Activated B cell treated with CpG ODN at 0.5 μM for 24 hours (primary cell): ENCODE measurements around the gene AFTPH. TPM values are rescaled to one million over a fixed set of nuclear protein-coding genes. Genes with fewer than 3 reads are reported as not detected.

Experiments
- ATAC-seq: fragments of 200-7000 bp; cut with Tn5 transposase; one replicate; pipeline ENCODE4 v1.10.0; 2021; ENCODE audit warnings: low read depth, mild to moderate bottlenecking, moderate library complexity
- CTCF ChIA-PET: fragments of 350-600 bp; sonication (Branson Sonifier 250); formaldehyde crosslinking; loops from one replicate; lab custom pipeline; 2021; ENCODE audit warnings: antibody characterized with exemption; lab: Charles Lee
- POLR2A ChIA-PET: fragments of 350-600 bp; sonication (Branson Sonifier 250); formaldehyde crosslinking; loops from one replicate; lab custom pipeline; 2021; ENCODE audit warnings: antibody characterized with exemption; lab: Charles Lee
- DNase-seq: peaks from one replicate; pipeline ENCODE4 v3.0.0; 2022
- H3K27ac Mint-ChIP-seq: one replicate; pipeline ENCODE4 v1.8.0; 2020; ENCODE audit warnings: mixed read lengths
- H3K27me3 Mint-ChIP-seq: one replicate; pipeline ENCODE4 v1.8.0; 2021; ENCODE audit warnings: mixed read lengths
- H3K36me3 Mint-ChIP-seq: one replicate; pipeline ENCODE4 v1.8.0; 2021; ENCODE audit warnings: low read depth, mixed read lengths
- H3K4me1 Mint-ChIP-seq: one replicate; pipeline ENCODE4 v1.8.0; 2021; ENCODE audit warnings: mixed read lengths
- H3K4me3 Mint-ChIP-seq: one replicate; pipeline ENCODE4 v1.8.0; 2020; ENCODE audit warnings: mild to moderate bottlenecking, mixed read lengths
- H3K9me3 Mint-ChIP-seq: one replicate; pipeline ENCODE4 v1.8.0; 2020; ENCODE audit warnings: mixed read lengths
- CTCF ChIP-seq: fragments of 200-600 bp; IDR thresholded peaks from one replicate; pipeline ENCODE4 v1.8.0; 2022; ENCODE audit warnings: antibody characterized with exemption, mild to moderate bottlenecking
- intact Hi-C: fragments of 100-400 bp; cut with micrococcal nuclease; formaldehyde crosslinking; loops from one replicate; pipeline ENCODE4 v1.15.1; 2024
- total RNA-seq: library from RNA; stranded (reverse); gene quantifications from 2 replicates; pipeline ENCODE4 v1.2.3, GENCODE V29; 2022

The AFTPH gene
- total RNA-seq, 1 donor from 2014 or later = 81.3 TPM

DNA sequence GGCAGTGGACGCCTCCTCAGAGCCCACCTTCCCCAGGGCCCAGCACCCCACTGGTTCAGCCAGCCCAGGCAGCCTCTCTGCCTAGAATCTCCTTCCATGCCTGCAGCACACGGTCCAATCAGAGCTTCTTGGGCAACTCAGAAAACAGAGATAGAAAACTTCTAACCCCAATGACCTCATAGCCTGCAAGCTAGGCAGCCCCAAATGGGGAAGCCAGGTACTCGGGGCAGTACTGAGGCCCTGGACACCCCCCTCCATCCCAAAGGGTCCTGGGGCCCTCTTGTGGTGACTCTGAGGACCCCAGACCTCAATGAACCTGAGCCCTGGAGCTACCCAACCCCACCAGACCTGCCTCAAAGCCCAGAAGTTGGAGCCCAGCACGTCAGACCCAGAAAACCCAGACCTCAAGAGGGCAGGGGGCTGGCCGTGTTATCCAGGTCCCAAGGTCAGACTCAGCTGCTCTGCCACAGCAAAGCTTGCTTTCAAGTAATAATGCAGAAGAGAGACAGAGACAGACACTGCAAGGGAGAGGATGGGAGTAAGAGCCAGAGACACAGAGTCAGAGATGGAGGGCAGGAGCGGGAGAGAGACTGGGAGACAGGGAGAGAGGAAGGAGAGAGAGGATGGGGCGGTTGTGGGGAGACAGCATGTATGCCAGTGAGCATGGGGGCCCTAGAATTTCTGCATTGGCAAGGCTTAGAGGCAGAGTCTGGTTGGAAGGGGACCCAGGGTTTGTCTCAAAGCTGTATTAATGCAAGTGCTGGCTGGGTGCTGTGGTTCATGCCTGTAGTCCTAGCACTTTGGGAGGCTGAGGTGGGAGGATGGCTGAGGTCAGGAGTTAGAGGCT is 101.4 kb downstream of the AFTPH start:
- Mint-ChIP-seq H3K36me3 (peaks cover 10% of the 10 kb centered on the region), H3K9me3 (no peaks in the 10 kb centered on the region), H3K27ac (no peak overlapping the region), H3K4me3 (no peak overlapping the region), H3K4me1 (peaks cover 14% of the 10 kb centered on the region), H3K27me3 (no peaks in the 10 kb centered on the region)
- no peak for TF ChIP-seq CTCF
- no peak for DNase-seq
- POLR2A ChIA-PET = interaction anchor here (0.9 to 3.2 kb wide), 5 partner anchors 8 to 19 kb away, joined by 3 to 30 read pairs (median 3); no protein-coding TSS in a partner anchor
- CTCF ChIA-PET = interaction anchor here (0.6 to 2.9 kb wide), 2 partner anchors 38 to 239 kb away, joined by 3 to 10 read pairs; no protein-coding TSS in a partner anchor
- peak; percentile 40 for ATAC-seq
- intact Hi-C loops = loop anchor here (1.0 kb wide), 1 partner anchor 11 kb away; no protein-coding TSS in a partner anchor

DNA sequence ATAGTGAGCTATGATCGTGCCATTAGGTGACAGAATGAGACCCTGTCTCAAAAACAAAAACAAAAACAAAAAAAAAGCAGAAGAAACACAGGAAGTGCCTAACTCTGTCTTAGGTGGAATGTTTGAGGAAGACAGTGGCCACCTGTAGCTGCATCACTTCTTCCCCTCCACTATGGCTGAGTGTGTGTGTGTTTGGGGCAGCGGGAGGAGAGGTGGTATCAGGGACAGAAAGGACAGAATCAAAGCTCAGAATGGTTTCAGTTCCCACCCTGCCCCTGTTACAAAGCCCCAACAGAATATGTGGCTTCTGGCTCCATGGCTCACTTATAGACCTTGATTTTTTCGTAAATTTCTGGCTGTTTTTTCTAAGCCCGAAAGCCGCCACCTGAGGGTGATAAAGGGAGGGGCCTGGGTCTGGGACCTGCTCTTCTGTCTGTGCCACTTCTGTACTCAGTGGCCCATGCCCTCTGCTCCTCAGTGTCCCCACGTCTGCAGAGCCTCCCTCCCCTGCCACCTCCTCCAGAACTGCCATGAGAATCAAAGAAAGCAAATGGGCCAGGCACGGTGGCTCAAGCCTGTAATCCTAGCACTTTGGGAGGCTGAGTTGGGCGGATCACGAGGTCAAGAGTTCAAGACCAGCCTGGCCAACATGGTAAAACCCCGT is 102.2 kb downstream of the AFTPH start:
- peak; percentile 49 for ATAC-seq
- ChIA-PET POLR2A (interaction anchor here (0.7 to 3.2 kb wide), 6 partner anchors 9 to 78 kb away, joined by 3 to 30 read pairs (median 3); no protein-coding TSS in a partner anchor), CTCF (interaction anchor here (0.6 to 2.9 kb wide), 2 partner anchors 39 to 238 kb away, joined by 3 to 10 read pairs; no protein-coding TSS in a partner anchor)
- Mint-ChIP-seq H3K27ac (no peak overlapping the region), H3K4me1 (peaks cover 14% of the 10 kb centered on the region), H3K27me3 (no peaks in the 10 kb centered on the region), H3K9me3 (no peaks in the 10 kb centered on the region), H3K4me3 (no peak overlapping the region), H3K36me3 (peaks cover 18% of the 10 kb centered on the region)
- DNase-seq = no peak
- intact Hi-C loops = loop anchor here (1.0 kb wide), 1 partner anchor 10 kb away; no protein-coding TSS in a partner anchor
- TF ChIP-seq CTCF = no peak

DNA sequence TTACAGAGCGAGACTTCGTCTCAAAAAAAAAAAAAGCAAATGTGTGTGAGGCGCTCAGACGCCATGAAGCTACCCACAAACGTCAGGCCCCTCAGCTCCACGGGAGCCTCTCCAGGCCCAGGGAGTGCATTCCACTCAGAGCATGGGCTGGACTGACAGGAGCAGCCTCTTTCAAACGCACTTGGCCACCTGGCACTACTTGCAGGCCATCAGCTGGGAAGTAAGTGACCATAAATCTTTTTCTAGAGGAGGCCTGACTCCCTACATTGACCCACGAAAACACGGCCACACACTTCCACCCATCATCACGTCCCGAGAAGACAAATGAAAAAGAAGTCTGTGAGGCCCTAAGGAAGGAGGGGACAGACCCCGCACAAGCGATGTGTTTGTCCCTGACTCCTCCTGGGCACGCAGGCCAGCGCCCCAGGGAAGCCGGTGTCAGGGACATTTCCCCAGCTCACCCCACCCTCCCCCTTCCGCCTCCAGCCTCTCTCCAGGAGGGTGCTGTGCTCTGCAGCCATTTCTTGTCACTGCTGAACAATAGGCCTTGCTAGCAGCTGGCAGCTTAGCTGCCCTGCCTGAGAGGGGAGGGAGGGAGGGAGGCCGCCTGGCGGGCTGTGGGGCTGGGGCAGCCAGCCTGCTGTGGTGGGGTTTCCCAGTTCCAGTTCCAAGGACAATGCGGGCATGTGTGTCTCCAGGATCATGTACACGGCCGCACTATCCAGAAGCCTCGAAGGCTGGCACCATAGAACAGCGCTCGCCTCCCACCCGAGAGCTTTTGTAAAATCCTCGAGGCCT is 103.0 kb downstream of the AFTPH start:
- Mint-ChIP-seq H3K36me3 (peaks cover 23% of the 10 kb centered on the region), H3K27me3 (no peaks in the 10 kb centered on the region), H3K4me3 (no peak overlapping the region), H3K9me3 (no peaks in the 10 kb centered on the region), H3K4me1 (peaks cover 14% of the 10 kb centered on the region), H3K27ac (no peak overlapping the region)
- no peak for TF ChIP-seq CTCF
- ChIA-PET CTCF (interaction anchor here (2.9 kb wide), 1 partner anchor 40 kb away, joined by 10 read pairs; no protein-coding TSS in a partner anchor), POLR2A (interaction anchor here (0.6 to 3.2 kb wide), 6 partner anchors 8 to 240 kb away, joined by 3 to 30 read pairs (median 4); no protein-coding TSS in a partner anchor)
- DNase-seq = no peak
- ATAC-seq = no peak
- intact Hi-C loops = loop anchor here (1.0 kb wide), 1 partner anchor 9 kb away; no protein-coding TSS in a partner anchor

DNA sequence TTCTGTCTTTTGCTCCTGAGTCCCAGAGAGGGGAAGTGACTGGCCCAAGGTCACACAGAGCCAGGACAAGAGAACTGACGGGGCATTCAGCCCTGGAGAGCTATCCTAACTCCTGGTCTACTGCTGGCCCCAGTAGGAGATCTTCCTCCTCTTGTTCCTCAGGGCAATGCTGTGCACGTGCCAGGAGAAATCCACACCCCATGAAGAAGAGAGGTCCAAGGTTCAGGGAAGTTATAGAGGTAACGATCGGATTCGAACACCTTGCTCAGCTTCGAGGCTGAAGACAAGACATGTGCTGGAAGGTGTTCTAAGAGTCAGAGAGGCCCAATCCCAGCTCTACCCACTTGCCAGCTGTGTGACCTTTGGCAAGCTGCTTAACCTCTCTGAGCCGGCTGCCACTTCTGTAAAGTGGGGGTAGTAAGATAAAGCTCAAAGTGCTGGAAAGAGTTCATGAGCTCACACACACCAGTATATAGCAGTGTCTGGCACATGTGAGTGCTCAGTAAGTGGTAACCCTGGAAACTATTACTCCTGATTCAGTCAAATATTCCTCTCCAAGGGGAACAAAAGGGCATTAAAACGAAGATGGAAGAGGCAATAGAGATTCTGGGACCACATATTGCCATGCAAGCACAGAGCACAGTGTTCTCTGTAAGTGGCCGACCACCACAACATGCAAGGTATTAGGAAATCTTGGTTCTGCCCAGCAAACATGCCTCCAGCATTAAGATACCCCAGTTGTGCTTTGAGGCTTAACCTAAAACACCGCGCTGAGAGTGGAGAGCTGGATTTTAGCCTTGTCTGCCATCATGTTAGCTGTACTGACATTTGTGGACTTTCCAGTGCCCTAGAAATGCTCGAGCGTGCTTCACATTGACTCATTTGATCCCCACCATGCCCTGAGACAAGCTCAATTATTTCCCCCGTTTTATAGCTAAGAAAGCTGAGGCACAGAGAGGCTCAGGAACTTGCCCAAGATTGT is 104.0 kb downstream of the AFTPH start:
- POLR2A ChIA-PET = interaction anchor here (0.9 to 3.2 kb wide), 4 partner anchors 9 to 231 kb away, joined by 3 to 30 read pairs (median 4); no protein-coding TSS in a partner anchor
- ATAC-seq = no peak

More for the DNA sequence above, 104.0 kb downstream of the AFTPH start:
- Mint-ChIP-seq H3K4me1 (peaks cover 14% of the 10 kb centered on the region), H3K27me3 (no peaks in the 10 kb centered on the region), H3K9me3 (no peaks in the 10 kb centered on the region), H3K4me3 (no peak overlapping the region), H3K27ac (no peak overlapping the region), H3K36me3 (peaks cover 30% of the 10 kb centered on the region)
- no peak for TF ChIP-seq CTCF
- DNase-seq = no peak
- CTCF ChIA-PET = interaction anchor here (1.4 kb wide), 1 partner anchor 9 kb away, joined by 4 read pairs; no protein-coding TSS in a partner anchor
- intact Hi-C loops = no loop called here
